AG04449 (cell line): ENCODE data around the gene CXCL16.
A peak's percentile ranks its signal among the peaks of the same experiment; 100 is the strongest.

Experiments used
- CTCF ChIA-PET: fragments of 350-600 bp; formaldehyde crosslinking; extraction: SDS; loops from one replicate; lab custom pipeline; 2021; ENCODE audit warnings: antibody characterized with exemption; lab: Yijun Ruan, JAX
- POLR2A ChIA-PET: fragments of 400-600, 350-600 bp; formaldehyde crosslinking; extraction: SDS; loops from one replicate; lab custom pipeline; 2020; ENCODE audit warnings: antibody characterized with exemption, inconsistent platforms; lab: Yijun Ruan, JAX
- DNase-seq: peaks from one replicate; pipeline ENCODE4 v3.0.0-alpha.2; 2010; ENCODE audit warnings: low read depth, low spot score
- H3K4me3 ChIP-seq: 2 replicates; pipeline ENCODE4 v1.5.1; 2011; ENCODE audit warnings: low read depth, mild to moderate bottlenecking, control low read depth, low read length
- TF ChIP-seq, protein P1 (sequence below): IDR thresholded peaks from one replicate; pipeline ENCODE4 v1.5.1; 2011; ENCODE audit warnings: mild to moderate bottlenecking, moderate library complexity, low read length, control low read depth, inconsistent platforms; ENCODE audit not compliant: insufficient read depth; ENCODE audit errors: missing control alignments

Gene CXCL16

GRCh38 chr17:4741544-4741943 lies 1.8 kb upstream of the CXCL16 start:
- ChIA-PET CTCF (no interaction called here), POLR2A (no interaction called here)
- TF ChIP-seq, protein P1, sequence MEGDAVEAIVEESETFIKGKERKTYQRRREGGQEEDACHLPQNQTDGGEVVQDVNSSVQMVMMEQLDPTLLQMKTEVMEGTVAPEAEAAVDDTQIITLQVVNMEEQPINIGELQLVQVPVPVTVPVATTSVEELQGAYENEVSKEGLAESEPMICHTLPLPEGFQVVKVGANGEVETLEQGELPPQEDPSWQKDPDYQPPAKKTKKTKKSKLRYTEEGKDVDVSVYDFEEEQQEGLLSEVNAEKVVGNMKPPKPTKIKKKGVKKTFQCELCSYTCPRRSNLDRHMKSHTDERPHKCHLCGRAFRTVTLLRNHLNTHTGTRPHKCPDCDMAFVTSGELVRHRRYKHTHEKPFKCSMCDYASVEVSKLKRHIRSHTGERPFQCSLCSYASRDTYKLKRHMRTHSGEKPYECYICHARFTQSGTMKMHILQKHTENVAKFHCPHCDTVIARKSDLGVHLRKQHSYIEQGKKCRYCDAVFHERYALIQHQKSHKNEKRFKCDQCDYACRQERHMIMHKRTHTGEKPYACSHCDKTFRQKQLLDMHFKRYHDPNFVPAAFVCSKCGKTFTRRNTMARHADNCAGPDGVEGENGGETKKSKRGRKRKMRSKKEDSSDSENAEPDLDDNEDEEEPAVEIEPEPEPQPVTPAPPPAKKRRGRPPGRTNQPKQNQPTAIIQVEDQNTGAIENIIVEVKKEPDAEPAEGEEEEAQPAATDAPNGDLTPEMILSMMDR: no peak
- no peak overlapping the region for H3K4me3 ChIP-seq
- no peak for DNase-seq

DNA sequence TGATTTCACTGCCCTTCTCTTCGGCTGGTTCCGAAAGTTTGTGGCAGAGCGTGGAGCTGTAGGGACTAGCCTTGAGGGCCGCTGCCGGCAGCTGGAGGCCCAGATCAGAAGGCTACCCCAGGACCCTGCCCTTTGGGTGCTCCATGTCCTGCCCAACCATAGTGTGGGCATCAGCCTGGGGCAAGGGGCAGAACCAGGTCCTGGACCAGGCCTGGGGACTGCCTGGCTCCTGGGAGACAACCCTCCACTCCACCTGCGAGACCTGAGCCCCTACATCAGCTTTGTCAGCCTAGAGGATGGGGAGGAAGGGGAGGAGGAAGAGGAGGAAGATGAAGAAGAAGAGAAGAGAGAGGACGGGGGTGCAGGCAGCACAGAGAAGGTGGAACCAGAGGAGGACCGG lies 856 bp upstream of the CXCL16 start:
- POLR2A ChIA-PET: interaction anchor here (0.6 kb wide), 1 partner anchor 10 kb away, joined by 3 read pairs; no protein-coding TSS in a partner anchor
- TF ChIP-seq, protein P1: no peak
- CTCF ChIA-PET: no interaction called here
- H3K4me3 ChIP-seq: no peak overlapping the region; the same call in 1 of the 2 replicates
- DNase-seq: no peak

DNA sequence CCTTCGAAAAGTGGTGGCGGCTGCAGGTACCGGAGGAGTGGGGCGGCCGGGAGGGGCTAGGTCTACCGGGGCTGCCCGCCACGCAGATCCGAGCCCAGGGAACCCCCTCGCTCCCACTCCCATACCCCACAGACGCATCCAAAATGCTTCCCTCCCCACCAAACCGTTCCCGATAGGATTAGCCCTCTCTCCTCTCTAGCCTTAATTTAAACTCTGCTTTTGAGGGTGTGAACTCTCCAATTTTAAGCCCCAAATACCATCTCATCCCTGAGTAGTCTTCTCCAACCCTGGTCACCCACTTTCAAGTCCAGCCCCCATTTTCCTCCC lies 260 bp upstream of the CXCL16 start:
- ChIA-PET POLR2A (no interaction called here), CTCF (no interaction called here)
- peak overlapping the region; percentile 66 for H3K4me3 ChIP-seq
- TF ChIP-seq, protein P1: no peak
- no peak for DNase-seq

DNA sequence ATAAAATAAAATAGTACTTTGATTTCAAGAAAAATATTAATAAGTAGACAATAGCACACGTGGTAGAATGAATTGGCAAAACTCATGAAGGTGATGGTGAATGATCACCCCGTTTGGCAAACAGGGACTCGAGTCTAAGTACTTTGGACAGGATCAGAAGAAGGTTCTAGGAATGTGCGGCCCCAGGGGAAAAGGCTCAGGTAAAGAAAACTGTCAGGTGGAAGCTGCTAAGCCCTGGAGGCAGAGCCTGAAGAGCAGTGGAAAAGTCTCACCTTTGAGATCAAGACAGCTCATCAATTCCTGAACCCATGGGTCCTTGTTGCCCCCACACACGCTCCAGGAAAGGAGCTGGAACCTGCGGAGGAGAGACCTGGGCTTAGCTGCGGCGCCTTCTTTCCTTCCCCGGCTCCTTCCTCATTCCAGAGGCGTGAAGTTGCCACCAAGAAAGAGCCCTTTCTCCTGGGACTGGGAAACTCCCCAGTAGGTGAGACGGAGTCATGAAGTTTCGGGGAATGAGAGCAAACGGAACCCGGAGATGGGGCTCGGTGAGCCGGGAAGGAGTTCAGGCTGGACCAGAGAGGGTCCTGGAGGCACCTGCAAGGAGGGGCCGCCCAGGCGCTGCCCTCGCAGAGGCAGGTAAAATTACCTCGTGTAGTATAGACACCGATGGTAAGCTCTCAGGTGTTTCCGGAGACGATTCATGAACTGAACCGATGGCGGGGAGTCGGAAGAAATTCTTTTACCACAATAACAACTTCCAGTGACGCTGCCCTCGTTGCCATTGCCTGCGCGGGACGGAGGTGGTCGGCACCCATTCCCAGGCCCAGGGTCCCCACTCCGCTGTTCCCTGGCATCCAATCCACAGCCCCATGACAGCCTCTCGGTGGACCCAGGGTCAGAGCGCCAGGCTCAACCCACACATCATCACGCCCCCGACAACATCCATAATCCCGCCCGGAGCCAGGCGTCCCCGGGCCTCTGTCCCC lies 1.3 kb downstream of the CXCL16 start:
- POLR2A ChIA-PET: no interaction called here
- peak overlapping the region; percentile 66 for H3K4me3 ChIP-seq
- DNase-seq: no peak
- TF ChIP-seq, protein P1: no peak
- CTCF ChIA-PET: interaction anchor here (0.8 to 1.6 kb wide), 3 partner anchors 52 to 154 kb away, joined by 3 to 7 read pairs (median 3); no protein-coding TSS in a partner anchor

- ChIA-PET POLR2A (interaction anchor here (0.6 kb wide), 1 partner anchor 609 kb away, joined by 3 read pairs; no protein-coding TSS in a partner anchor), CTCF (interaction anchor here (0.9 to 1.6 kb wide), 4 partner anchors 51 to 156 kb away, joined by 3 to 4 read pairs (median 3); partner anchors contain the start of gene VMO1)
- H3K4me3 ChIP-seq: no peak overlapping the region
- no peak for DNase-seq
- TF ChIP-seq, protein P1: no peak
Observed at GRCh38 chr17:4735876-4736651, 3.7 kb downstream of the CXCL16 start.
